HG02840 (cell line): ENCODE measurements around the gene FNDC3A.
"Not testable (repeated sequence)": the region's sequence is repeated elsewhere in the genome, so short reads cannot be mapped to it uniquely, and the experiment has no call there.

ENCODE experiments used
- ATAC-seq: cut with Tn5 transposase; IDR thresholded peaks from one replicate; pipeline ENCODE4 v1.9.1; 2021; ENCODE audit warnings: mild to moderate bottlenecking, moderate library complexity, moderate number of reproducible peaks; ENCODE audit not compliant: unreplicated experiment, low FRiP score

FNDC3A gene

DNA sequence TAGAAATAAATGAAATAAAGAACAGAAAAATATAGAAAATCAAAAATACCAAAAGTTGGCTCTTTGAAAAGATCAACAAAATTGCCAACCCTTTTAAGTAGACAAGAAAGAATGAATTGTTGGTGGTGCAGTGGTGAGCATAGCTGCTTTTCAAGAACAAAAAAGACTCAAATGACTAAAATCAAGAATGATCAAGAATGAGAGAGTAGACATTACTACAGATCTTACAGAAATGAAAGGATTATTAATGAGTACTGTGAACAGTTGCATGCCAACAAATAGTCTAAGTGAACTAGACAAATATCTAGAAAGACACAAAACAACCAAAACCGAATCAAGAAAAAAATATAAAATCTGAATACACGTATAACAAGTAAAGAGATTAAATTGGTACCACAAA, 53.9 kb downstream of the FNDC3A start:
- no peak for ATAC-seq

DNA sequence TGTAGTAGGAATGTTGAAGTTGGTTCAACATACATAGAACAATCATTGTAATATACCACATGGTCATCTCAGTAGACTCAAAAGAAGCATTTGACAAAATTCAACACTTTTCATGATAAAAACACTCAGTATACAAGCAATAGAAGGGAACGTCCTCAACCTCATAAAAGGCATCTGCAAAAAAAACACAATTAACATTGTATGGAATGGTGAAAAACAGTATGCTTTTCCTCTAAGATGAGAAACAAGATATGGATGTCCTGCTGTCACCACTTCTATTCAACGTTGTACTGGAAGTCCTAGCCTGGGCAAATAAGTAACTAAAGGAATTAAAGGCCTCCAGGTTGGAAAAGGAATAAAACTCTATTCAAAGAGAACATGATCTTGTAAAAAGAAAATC, 54.5 kb downstream of the FNDC3A start:
- ATAC-seq = no peak

DNA sequence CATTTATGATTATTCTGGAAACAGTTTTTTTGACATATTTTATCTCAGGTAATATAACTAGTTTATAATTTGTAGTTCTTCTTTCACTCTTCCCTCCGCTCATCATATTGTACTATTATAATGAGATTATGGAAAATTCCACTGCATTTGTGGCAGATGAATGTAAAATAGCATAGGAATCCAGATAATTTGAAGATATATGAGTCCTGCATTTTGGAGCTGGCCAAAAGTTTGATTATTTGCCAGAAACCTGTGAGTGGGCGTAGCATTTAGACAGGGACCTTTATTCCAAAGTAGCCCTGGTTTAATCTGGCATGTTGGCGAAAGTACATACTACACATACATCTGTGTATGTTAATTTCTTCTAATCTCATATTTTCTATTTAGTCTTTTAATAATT, 65.2 kb downstream of the FNDC3A start:
- no peak for ATAC-seq

DNA sequence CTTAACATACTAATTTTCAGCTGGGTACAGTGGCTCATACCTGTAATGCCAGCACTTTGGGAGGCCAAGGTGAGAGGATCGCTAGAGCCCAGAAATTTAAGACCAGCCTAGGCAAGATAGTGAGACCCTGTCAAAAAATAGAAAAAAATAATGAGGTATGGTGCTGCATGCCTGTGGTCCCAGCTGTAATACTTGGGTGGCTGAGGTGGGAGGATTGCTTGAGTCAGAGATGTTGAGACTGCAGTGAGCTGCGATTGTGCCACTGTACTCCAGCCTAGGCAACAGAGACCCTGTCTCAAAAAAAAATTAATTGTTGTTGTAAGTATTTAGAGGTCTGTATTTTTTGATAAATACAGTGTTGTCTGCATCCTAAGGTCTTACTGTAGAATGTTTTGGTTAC, 66.8 kb downstream of the FNDC3A start:
- ATAC-seq = no peak

DNA sequence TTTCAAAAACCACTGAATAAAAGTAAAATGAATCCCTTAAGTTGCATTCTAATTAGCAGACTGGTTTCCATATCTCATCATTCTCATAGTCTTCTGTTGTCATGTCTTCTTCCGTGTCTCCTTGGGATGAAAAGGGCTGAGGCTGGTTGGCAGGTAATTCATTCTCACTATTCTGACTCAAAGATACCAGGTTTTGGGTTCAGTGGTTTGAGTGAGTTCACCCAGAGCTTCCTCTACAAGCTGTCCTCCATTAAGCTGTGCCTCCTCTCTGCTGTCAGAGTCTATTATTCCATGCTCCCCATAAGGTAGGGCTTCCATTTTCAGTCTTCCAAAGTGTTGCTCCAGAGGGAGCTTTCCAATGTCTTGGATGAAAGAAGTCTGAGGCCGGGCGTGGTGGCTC, 68.3 kb downstream of the FNDC3A start:
- ATAC-seq = no peak

DNA sequence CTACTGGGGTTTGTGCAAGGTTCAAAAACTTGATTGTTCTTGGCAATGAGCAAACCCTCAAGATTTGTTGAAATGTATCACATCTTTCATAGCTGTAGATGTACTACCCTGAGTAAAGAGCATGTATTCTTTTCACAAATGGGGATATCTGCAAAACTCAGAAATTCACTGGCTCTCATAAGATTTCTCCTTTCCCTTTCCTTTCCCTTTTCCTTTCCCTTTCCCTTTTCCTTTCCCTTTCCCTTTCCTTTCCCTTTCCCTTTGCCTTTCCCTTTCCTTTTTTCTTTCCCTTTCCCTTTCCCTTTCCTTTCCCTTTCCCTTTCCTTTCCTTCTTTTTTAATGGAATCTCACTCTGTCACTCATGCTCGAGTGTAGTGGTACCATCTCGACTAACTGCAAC, 69.1 kb downstream of the FNDC3A start:
- no peak for ATAC-seq

DNA sequence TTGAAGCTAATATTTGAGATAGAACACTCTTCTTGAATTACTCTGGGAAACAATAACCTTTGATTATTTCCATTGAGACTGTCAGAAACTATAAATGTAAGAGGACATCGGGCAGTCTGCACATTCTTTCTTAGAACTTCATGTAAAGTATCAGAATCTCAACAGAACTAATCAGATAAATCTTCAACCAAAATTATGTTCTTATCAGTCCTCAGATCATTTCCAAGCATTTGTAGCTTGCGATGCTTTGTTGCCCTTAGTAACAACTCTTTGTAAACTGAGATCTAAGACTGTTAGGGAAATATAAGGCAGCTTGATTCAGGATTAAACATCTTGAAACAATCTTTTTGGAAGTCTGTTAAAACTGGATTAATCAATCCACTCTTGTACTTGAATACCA, 70.3 kb downstream of the FNDC3A start:
- ATAC-seq = no peak

DNA sequence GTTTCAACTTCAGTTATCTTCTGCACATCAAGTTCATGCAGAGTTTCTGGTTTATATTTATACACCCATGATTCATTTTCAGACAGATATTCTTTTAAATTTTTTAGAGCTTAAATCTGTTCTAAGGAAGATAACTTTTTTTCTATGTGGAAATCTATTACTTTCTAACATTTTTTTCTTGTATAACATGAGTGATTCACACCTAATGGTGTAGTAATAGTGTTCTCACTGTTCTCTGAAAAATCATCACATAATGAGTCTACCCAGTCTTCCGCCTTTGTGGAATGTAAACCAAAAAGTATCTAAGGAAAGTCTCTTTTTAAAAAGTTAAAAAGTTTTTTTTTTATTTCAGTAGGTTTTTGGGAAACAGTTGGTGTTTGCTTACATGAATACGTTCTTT, 70.8 kb downstream of the FNDC3A start:
- no peak for ATAC-seq

DNA sequence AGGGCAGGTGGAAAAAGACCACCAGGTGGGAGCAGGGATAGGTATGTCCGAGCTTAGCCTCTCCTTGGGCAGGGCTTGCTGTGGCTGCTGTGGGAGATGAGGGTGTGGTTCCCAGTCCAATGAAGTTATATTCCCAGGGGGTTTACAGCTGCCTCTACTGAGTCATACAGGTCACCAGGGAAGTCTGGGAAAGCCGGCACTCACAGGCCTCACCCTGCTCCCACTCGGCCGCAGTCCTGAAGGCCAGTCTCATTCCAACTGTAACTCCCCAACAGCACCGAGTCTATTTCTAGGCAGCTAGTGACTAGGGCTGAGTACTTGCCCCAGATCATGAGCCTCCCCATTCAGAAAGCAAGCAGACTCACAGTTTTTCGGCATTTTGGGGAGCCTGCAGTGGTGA, 77.1 kb downstream of the FNDC3A start:
- ATAC-seq = no peak

DNA sequence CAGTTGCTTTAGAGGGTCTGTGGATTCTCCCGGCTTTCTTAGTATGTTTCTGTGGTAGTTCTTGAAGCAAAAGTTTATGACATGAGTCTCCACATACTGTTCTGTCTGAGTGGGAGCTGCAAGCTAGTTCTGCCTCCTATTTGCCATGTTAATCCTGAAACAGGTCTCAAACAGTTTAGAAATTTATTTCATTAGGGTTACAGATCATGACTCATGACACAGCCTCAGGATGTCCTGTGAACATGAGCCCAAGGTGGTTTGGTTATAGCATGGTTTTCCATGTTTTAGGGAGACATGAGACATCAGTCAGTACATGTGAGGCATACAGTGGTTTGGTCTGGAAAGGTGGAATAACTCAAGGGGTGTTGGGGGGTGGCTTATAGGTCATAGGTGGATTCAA, 77.5 kb downstream of the FNDC3A start:
- ATAC-seq = no peak

DNA sequence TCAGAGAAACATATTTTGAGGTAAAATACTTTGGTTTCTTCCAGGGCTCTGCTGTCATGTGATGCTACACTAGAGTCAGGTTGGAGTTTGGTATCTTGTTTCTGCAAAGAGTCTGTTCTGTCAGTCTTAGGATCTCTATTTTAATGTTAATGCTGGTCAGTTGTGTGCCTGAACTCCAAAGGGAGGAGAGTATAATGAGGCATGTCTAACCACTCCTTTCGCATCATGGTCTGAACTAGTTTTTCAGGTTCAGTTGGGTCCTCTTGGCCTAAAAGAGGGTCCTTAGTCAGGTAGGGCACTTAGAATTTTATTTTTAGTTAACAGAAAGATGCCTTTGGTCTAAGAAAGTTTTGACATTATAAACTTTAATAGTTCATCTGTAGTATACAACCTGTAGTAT, 78.2 kb downstream of the FNDC3A start:
- no peak for ATAC-seq

DNA sequence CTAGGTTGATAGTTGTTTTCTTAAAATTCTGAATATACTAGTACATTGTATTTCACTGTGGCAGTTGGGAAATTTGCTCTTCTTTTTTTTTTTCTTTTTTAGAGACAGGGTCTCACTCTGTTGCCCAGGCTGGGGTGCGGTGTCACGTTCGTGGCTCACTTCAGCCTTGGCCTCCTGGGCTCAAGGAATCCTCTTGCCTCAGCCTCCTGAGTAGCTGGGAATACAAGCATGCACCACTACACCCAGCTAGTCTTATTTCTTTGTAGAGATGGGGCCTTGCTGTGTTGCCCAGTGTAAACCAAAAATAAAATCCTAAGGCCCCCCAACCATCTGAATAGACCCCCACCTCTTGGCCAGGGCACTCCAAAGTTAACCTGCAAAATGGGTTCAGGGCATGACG, 79.3 kb downstream of the FNDC3A start:
- ATAC-seq = no peak

DNA sequence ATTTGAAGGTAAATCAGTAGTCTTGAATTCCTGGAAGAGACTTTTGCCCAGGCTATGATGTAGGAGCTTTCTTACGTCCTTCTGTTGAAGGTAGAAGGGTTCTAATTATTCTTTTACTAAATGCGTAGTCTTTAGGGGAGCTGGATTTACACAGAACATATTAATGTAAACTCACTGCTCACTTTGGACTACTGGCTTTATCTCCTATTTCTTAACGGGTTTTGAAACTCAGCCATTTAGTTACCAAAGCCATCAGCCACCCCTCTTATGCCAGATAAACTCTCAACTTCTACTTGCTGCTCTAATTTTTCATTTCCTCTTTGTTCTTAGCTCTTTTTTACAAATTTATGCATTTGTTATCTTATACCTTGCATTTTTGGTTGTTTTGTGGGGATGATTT, 81.5 kb downstream of the FNDC3A start:
- ATAC-seq = no peak

DNA sequence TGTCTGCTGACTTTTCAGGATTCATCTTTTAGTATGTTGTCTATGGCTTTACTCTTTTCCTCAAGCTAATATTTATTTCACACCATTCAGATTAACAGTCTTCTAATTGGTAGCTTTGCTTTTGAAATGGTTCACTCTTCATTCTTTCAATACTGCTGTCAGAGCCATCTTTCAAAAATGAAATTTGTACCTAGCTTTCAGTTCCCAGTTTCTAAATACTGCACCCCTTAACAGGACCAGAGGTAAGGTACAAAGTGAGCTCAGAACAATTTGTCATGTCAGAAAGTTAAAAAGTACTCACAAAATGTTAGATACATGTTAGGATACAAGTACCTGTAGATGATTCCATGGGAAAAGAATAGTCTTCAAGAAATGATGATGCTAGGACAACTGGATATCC, 83.0 kb downstream of the FNDC3A start:
- ATAC-seq = no peak

DNA sequence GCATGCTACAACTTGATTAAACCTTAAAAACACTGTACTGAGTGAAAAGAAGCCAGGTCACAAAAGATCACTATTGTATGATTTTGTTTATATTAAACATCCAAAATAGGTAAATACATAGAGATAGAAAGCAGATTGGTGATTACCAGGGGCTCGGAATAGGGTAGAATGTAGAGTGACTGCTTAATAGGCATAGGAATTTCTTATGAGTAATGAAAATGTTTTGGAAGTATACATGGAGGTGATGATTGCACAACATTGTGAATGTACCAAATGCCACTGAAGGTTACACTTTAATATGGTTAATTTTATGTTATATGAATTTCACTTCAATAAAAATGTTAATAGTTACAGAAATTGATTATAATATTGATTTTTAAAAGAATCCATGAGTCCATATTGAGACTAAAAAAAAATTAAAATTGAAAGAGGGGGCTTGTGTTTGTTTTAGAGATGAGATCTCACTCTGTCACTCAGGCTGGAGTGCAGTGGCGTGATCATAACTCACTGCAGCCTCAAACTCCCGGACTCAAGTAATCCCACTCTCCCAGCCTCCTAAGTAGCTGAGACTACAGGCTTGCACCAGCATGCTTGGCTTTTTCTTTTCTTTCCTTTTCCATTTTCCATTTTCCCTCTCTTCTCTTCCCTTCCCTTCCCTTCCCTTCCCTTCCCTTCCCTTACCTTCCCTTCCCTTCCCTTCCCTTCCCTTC, 85.1 kb downstream of the FNDC3A start:
- ATAC-seq = no peak

DNA sequence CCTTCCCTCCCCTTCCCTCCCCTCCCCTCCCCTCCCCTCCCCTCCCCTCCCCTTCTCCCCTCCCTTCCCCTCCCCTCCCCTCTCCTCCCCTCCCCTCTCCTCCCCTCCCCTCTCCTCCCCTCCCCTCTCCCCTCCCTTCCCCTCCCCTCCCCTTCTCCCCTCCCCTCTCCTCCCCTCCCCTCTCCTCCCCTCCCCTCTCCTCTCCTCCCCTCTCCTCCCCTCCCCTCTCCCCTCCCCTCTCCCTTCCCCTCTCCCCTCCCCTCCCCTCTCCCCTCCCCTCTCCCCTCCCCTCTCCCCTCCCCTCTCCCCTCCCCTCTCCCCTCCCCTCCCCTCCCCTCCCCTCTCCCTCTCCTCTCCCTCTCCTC, 85.7 kb downstream of the FNDC3A start:
- ATAC-seq = not testable (repeated sequence)

DNA sequence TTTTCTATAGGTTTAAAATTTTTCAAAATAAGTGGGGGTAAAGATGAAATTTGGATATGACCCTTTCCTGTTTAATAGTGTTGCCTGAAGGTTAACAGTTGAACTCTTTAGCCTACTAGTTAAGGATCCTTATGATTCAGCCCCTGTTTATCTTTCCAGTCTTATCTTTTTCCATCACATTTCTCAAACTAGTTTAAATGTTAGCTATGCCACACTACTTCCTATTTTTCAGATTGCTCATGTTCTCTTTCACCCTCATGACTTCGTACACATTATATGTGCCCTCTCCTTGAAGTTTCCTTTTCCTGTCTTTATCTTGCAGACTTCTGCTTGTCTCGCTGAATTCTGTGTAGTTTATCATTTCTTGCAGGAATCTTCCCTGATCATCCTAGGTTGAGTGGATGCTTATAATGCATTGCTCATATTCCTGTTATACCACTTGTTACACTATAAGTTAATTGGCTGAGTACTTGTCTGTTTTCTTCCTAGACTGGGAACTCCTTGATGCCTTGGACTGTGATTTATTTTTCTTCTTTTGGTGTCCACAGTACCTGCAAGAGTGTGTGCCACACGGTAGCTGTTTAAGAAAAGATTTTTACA, 86.7 kb downstream of the FNDC3A start:
- ATAC-seq = no peak

DNA sequence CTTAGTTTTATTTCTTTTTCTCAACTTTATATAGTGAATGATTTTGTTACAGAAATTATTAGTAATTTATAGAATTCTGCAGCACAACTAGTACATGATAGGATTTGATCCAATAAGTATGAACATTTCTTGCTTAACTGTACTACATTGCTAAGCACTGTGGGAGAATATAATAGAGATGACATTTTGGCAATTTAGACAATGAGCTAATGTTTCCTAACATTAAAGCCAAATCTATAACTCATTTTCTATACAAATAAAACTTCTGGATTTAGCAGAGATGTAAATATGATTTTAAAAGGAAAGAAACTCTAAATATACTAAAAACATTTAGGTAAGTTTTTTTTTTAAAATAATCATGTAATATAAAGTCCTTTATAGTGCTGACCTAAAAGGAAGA, 87.3 kb downstream of the FNDC3A start:
- ATAC-seq = no peak

DNA sequence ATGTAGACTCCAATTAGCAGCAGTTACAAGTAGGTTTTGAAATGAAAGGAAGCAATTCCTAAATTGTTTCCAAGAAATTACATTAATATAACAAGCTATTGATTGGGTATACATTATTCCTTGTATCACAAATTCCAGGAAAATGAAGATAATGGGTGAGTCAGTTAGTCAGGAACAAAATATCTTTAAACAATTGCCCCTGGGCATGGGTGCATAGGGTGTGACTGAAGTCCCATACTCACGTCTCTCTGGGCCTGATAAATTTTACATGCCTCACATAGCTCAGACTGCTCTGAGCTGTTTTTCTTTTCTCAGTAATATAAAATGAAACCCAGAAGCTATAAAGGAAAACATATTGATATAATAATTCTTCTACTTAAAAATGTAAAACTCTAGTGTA, 87.8 kb downstream of the FNDC3A start:
- ATAC-seq = no peak

DNA sequence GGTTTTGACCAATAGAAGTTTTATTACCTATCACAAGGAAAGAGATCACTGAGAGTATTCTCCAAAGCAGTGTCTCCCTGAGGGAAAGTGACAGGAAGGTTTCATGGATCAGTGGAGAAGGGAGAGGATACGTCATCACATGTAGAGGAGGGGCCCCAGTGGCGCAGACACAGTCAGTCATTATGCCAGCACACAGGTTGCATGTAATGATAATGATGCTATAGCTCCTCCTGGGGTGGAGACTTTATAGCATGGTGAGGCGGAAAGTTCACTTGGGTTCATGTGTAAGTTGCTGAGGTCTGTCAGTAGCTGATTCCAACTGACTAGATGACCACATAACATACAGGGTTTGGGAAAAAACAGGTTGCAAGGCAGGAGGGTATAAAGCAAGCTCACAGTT, 88.8 kb downstream of the FNDC3A start:
- ATAC-seq = no peak

DNA sequence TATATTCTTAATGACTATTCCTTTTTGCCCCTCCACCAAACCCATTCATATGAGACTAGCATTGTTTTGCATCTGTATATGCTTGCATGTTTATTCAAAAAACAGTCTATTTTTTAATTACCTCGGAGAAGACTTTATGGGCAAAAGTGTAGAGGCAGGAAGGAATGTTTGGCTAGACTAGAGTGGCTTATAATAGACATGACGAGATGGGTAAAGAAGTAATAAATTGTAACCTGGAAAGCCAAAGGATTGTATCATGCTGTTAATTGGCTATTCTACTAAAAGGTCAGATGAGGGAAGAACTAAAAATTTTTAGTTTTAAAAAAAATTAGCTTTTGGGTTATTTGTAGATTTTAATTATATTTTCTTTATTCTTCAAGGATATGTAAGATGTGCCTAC, 91.1 kb downstream of the FNDC3A start:
- no peak for ATAC-seq

DNA sequence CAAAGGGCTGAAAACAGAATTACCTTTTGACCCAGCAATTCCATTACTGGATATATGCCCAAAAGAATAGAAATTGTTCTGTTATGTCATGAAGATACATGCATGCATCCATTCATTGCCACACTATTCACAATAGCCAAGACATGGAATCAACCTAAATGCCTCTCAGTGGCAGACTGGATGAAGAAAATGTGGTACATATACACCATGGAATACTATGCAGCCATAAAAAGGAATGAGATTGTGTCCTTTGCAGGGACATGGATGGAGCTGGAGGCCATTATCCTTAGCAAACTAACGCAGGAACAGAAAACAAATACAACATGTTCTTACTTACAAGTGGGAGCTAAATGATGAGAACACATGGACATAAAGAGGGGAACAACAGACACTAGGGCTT, 92.8 kb downstream of the FNDC3A start:
- not testable (repeated sequence) for ATAC-seq

DNA sequence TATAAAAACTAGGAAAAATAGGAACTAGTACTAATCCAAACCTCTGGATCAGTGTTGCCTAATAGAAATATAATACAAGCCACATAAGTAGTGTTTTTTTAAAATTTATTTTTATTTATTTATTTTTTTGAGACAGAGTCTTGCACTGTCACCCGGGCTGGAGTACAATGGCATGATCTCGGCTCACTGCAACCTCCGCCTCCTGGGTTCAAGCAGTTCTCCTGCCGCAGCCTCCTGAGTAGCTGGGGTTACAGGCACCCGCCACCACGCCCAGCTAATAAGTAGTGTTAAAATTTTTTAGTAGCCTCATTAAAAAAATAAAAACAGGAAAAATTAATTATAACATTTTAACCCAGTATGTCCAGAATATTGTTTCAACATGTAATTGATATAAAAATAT, 94.3 kb downstream of the FNDC3A start:
- ATAC-seq = not testable (repeated sequence)
